Measurements from ENCODE around the gene RTL1.

The RTL1 gene

DNA sequence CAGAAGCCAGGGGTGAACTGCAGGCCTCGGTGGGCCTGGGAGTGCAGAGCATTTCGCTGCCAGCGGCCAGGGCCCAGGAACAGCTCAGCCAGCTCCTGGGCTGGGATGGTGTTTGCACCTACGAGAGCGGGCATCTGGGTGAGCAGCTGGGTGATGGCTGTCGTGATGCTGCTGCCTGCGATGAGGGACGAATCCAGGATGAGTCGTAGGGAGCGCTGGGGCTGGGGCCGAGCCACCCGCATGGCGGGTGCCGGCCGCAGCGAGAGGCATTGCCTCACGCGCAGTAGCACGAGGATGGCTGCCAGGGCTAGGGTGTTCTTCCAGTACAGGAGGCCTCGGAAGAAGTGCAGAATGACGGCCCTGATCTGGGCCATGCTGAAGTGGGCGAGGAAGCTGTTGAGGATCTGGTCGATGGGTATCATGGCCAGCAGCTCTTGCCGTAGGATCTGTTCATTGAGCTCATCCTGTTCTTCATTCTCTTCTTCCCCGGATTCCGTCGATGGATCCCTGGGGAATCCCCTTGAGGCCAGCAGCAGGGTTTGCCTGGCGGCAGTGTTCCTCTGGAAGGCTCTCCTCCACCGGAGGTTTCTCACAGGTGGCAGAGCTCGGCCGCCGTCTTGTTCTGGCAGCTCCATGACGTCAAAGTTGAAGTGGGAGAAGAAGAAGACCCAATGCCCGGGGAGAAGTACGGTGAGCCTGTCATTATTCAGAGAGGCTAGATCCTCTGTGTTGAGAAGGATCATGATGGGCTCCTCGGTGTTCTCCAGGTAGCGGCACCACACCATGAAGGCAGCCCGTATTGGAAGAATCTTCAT, 22.1 kb downstream of the RTL1 start:
- no peak for DNase-seq

DNA sequence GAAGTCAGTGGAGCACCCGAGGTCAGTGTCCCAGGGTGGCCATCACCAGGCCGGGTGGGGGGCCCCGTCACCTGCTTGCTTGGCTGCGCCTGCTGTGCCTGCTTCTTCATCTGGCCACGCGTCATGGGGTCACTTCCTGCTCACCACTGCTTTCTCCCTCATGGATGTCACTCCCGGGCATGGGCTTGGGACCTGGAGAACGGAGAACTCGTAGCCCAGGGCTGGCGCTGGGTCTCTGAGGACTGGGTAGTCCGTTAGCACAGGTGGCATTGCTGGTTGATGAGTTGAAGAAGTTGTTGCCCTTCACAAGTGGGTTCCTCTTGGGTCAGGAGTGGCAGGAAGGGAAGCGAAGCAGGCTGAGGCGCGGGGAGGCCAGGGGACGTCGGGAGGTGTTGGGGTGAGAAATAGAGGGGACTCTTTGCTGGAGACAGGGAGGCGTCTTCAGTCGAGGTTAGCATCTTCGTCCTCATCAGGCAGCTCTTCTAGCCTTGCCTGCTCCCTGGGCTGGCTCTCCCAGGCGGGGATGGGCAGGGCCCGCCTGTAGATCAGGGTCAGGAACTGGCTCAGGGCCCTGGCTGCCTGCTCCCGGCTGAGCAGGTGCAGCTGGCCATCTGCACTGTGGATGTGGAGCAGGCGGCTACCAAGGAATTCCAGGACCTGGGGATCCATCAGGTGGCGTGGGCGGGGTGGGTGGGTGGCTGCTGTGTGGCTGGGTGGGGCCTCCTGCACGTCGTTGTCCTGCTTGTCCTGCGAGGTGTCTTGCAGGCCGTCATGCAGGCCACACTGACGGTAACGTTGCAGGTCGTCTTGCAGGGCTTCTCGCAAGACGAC, 23.0 kb downstream of the RTL1 start:
- DNase-seq, result no peak

- DNase-seq, result no peak
These were observed 23.7 kb downstream of the RTL1 start for GRCh38 chr14:100879782-100880181.

- DNase-seq, result no peak
These were observed 24.3 kb downstream of the RTL1 start for GRCh38 chr14:100879194-100879593.

GRCh38 chr14:100878271-100879146, 25.0 kb downstream of the RTL1 start:
- no peak for DNase-seq

DNA sequence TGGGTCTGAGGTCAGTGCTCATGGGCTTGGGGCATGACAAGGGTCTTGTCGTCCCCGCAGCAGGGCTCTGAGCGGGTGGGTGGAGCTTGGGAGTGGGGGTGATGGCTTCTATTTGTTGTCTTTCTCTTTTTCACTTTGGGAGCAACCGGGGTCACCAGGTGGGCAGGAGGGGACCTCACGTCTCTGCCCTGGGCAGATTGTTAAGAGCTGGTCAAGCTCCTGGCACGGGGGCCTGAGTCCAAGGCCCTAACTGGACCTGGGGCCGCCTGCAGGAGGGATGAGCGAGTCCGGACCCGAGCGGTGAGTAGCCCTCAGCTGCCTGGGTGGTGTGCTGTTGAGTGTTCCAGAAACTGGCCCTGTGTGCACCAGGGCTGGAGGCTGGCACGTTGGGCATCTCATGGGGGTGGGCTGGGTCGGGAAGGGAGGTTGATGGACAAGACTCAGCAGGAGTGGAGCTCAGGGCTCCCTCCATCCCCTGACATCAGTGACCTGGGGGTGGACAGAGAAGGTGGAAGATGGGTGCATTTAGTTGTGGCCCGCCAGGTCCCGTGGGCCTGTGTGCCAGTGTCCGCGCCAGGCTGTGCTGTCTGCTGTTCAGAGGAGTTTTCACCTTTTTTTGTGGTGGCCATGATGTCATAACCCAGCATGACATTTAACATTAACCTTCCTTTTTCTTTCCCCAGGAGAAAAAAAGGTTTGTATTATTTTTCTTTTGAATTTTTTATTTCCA, 27.5 kb downstream of the RTL1 start:
- DNase-seq, result no peak

DNA sequence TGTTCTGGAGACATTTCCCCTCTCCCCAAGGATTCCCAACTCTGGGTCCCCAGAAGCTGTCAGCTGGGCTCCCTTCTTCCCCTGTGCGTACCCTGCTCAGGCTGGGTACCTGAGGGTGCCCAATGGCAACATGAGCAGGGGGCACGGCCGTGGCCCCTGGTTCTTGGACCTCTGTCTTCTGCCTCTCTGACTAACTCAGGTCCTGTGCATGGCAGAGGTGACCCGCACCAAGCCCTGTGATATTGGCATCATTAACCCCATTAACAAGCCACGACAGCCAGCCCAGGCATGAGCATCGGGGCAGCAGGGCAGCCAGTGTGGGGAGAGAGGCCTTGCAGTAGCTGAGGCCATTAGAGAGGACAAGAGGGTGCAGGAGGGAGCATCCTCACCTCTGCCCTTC, 28.4 kb downstream of the RTL1 start:
- DNase-seq, result no peak

GRCh38 chr14:100874411-100875091, 29.0 kb downstream of the RTL1 start:
- no peak for DNase-seq

GRCh38 chr14:100874051-100874410, 29.5 kb downstream of the RTL1 start:
- DNase-seq, result no peak

- peak; percentile 38 for DNase-seq
These were observed 30.4 kb downstream of the RTL1 start for GRCh38 chr14:100873096-100873482.

GRCh38 chr14:100872259-100873095, 31.0 kb downstream of the RTL1 start:
- DNase-seq, result peak; percentile 29

- peak; percentile 33 for DNase-seq
These were observed 32.0 kb downstream of the RTL1 start for GRCh38 chr14:100871234-100872186.

- DNase-seq, result peak; percentile 24
These were observed 34.7 kb downstream of the RTL1 start for GRCh38 chr14:100868621-100869370.

DNA sequence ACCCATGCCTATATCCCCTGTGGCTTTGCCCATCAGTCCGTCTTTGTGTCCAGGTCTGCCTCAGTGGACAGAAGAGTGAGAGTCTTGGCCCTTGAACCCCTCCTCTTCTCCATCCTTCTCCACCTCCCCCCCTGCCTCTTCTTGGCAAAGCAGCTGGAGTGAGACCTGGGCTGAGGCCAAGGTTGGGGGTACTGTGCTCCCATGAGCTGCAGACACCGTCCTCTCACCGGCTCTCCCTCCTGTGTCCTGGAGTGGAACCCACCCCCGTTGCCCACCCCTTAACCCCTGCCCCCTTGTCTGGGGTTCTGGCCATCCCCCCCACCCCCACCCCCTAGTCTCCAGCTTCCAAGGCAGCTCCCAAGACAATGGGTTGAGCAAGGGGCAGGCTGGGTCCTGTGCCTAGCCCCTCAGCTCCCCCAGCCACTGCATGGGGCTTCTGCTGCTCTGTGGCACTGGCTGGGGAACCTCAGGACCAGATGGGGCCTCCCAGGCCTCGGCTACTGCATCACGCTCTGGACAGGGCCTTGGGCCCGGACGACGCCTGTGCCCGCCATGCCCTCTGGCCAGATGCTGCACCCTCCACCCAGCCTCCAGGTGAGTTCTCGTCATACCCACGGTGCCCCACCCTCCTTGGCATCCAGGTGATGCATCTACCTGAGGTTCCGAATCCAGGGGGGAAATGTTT, 35.7 kb downstream of the RTL1 start:
- peak; percentile 27 for DNase-seq

- peak; percentile 24 for DNase-seq
These were observed 36.6 kb downstream of the RTL1 start for GRCh38 chr14:100866666-100867630.

DNA sequence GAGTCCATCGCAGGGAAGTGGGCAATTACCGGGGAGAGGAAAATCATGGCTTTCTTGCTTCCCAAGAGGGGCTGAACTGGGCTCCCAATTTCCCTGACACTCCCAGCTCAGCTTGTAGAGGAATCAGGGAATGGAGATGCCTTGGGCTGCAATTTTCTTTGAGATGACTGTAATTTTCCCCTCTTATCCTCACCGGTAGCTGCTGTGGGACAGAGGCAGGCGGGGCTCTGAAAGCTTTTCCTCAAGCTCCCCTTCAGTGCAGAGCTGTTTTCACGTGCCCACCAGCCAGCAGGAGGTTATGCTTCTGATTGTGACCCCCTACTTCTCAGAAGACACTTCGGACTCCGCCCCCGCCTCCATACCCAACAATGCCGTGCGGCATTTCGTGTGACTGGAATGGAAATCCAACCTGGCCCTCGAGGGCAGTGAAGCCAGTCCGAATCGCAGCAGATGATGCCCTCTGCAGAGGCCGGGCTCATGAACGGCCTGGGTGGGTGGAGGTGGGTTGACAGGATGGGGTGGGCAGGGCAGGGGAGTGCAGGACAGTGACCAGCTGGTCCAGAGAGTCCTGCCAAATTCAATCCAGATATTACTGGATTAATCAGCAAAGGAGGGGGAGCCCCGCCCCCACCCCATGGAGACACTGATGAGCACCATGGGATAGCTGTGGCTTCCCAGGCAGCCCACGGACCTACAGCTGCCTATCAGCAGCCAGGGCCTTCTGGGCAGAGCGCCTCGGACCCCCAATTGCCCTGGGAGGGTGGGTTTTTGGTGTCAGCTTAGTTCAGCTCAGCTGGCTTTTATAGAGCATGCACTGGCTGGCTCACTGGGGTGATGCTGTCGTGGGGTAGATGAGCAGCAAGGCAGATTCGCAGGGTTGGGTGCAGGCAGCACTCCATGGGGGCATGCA, 37.6 kb downstream of the RTL1 start:
- DNase-seq, result peak; percentile 33
